ENCODE data around the gene KLF13.

Gene KLF13

GRCh38 chr15:31340592-31340991 is 14.0 kb downstream of the KLF13 start:
- peak overlapping the region; percentile 83 for H3K27ac ChIP-seq (ENCODE audit: low read depth, low read length)

GRCh38 chr15:31341071-31341470 is 14.4 kb downstream of the KLF13 start:
- Histone ChIP-seq H3K27me3 (ENCODE audit: control insufficient read depth, low read length) (no peaks in the 10 kb centered on the region), H3K27ac (ENCODE audit: low read depth, low read length) (peak overlapping the region; percentile 83), H3K9me2 (replicated peaks; ENCODE audit: control insufficient read depth, low read length) (no peaks in the 10 kb centered on the region), H3K36me3 (ENCODE audit: control insufficient read depth, low read length) (peaks cover 42% of the 10 kb centered on the region), H3F3A (ENCODE audit: control insufficient read depth, insufficient read depth) (peaks cover 53% of the 10 kb centered on the region), H4K20me1 (ENCODE audit: control insufficient read depth, insufficient read depth, low read depth, low read length) (peaks cover 25% of the 10 kb centered on the region), H3K4me2 (ENCODE audit: low read length) (peak overlapping the region; percentile 89), H3K9me3 (ENCODE audit: control insufficient read depth, insufficient read depth, low read length) (no peaks in the 10 kb centered on the region), H3K4me1 (ENCODE audit: control insufficient read depth, low read length) (peaks cover 100% of the 10 kb centered on the region), H3K4me3 (ENCODE audit: low read length) (peak overlapping the region; percentile 67), H3K79me2 (ENCODE audit: control insufficient read depth, low read length) (peaks cover 100% of the 10 kb centered on the region)
- TF ChIP-seq CTCF (IDR thresholded peaks at IDR 0.05; ENCODE audit: low read depth, low read length, poor library complexity, severe bottlenecking) (no peak), EZH2phosphoT487 (IDR thresholded peaks at IDR 0.05; ENCODE audit: borderline replicate concordance, low read length) (no peak)

More at GRCh38 chr15:31340592-31340991, 14.0 kb downstream of the KLF13 start:
- peaks cover 37% of the 10 kb centered on the region for H3K36me3 ChIP-seq (ENCODE audit: control insufficient read depth, low read length)
- H3K27me3 ChIP-seq (ENCODE audit: control insufficient read depth, low read length) = no peaks in the 10 kb centered on the region
- H3K79me2 ChIP-seq (ENCODE audit: control insufficient read depth, low read length) = peaks cover 100% of the 10 kb centered on the region
- peak overlapping the region; percentile 89 for H3K4me2 ChIP-seq (ENCODE audit: low read length)
- no peaks in the 10 kb centered on the region for H3K9me2 ChIP-seq (replicated peaks; ENCODE audit: control insufficient read depth, low read length)
- TF ChIP-seq EZH2phosphoT487 (IDR thresholded peaks at IDR 0.05; ENCODE audit: borderline replicate concordance, low read length) (no peak), CTCF (IDR thresholded peaks at IDR 0.05; ENCODE audit: low read depth, low read length, poor library complexity, severe bottlenecking) (peak; percentile 10)
- H3K4me3 ChIP-seq (ENCODE audit: low read length) = peak overlapping the region; percentile 67
- H3K9me3 ChIP-seq (ENCODE audit: control insufficient read depth, insufficient read depth, low read length) = no peaks in the 10 kb centered on the region
- H3K4me1 ChIP-seq (ENCODE audit: control insufficient read depth, low read length) = peaks cover 100% of the 10 kb centered on the region
- H4K20me1 ChIP-seq (ENCODE audit: control insufficient read depth, insufficient read depth, low read depth, low read length) = peaks cover 25% of the 10 kb centered on the region
- peaks cover 56% of the 10 kb centered on the region for H3F3A ChIP-seq (ENCODE audit: control insufficient read depth, insufficient read depth)

GRCh38 chr15:31341496-31342195 is 15.0 kb downstream of the KLF13 start:
- peaks cover 47% of the 10 kb centered on the region for H3K36me3 ChIP-seq (ENCODE audit: control insufficient read depth, low read length)
- H3K4me2 ChIP-seq (ENCODE audit: low read length) = peak overlapping the region; percentile 89
- no peaks in the 10 kb centered on the region for H3K9me3 ChIP-seq (ENCODE audit: control insufficient read depth, insufficient read depth, low read length)
- no peaks in the 10 kb centered on the region for H3K9me2 ChIP-seq (replicated peaks; ENCODE audit: control insufficient read depth, low read length)
- peaks cover 100% of the 10 kb centered on the region for H3K79me2 ChIP-seq (ENCODE audit: control insufficient read depth, low read length)
- TF ChIP-seq CTCF (IDR thresholded peaks at IDR 0.05; ENCODE audit: low read depth, low read length, poor library complexity, severe bottlenecking) (no peak), EZH2phosphoT487 (IDR thresholded peaks at IDR 0.05; ENCODE audit: borderline replicate concordance, low read length) (no peak)
- no peaks in the 10 kb centered on the region for H3K27me3 ChIP-seq (ENCODE audit: control insufficient read depth, low read length)
- peak overlapping the region; percentile 67 for H3K4me3 ChIP-seq (ENCODE audit: low read length)
- peaks cover 48% of the 10 kb centered on the region for H3F3A ChIP-seq (ENCODE audit: control insufficient read depth, insufficient read depth)
- peaks cover 25% of the 10 kb centered on the region for H4K20me1 ChIP-seq (ENCODE audit: control insufficient read depth, insufficient read depth, low read depth, low read length)
- peak overlapping the region; percentile 83 for H3K27ac ChIP-seq (ENCODE audit: low read depth, low read length)
- H3K4me1 ChIP-seq (ENCODE audit: control insufficient read depth, low read length) = peaks cover 100% of the 10 kb centered on the region
